GM18499 (cell line): ENCODE results near the gene EFL1.
"Not testable (repeated sequence)": the region's sequence is repeated elsewhere in the genome, so short reads cannot be mapped to it uniquely, and the experiment has no call there.

Experiments
- ATAC-seq: cut with Tn5 transposase; IDR thresholded peaks from one replicate; pipeline ENCODE4 v1.9.1; 2021; ENCODE audit warnings: moderate number of reproducible peaks; ENCODE audit not compliant: insufficient read depth, unreplicated experiment

EFL1 gene

DNA sequence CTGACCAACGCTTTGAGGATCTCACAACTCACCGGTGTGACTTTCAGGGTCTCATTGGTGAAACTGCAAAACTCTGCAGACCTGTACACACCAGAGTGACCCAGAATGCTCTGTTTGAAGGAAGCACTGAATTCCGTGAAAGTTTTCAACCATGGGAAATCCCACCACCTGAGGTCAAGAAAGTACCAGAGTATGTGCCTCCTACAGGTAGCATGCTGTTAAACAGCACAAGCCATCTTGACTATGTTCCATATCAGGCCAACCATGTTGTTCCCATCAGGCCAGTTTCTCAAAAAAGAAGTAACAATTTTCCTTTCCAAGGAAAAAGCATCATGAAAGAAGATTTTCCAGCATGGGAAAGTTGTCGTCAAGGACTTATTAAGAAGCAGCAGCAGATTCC, 19.9 kb upstream of the EFL1 start:
- not testable (repeated sequence) for ATAC-seq

DNA sequence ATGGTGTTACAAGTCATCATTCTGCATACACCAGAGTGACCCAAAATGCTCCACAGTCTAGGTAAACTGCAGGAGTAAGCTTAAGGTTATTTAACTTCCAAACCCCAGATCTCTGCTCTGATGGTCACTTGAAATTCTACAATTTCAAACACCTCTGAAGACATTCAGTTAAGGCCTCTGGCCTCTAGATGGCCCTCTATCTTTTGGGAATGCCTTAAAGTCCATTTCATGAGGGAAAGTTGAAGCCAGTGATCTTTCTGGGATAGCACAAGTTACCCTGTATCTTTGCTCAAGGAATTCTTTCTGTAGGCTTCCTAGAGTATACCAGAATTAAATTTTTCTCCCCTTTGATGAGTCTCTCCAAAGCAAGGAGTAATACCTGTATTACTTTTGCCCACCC, 18.7 kb upstream of the EFL1 start:
- ATAC-seq, result not testable (repeated sequence)

DNA sequence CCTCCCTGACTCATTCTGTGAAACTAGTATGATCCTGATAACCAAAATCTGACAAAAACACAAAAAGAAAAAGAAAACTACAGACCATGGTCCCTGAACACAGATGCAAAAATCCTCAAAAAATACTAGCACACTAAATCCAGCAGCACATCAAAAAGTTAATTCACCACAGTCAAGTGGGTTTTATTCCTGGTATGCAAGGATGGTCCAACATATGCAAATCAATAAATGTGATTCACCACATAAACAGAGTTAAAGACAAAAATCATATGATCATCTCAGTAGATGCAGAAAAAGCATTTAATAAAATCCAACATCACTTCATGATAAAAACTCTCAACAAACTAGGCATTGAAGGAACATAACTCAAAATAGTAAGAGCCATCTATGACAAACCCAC, 12.9 kb upstream of the EFL1 start:
- no peak for ATAC-seq

DNA sequence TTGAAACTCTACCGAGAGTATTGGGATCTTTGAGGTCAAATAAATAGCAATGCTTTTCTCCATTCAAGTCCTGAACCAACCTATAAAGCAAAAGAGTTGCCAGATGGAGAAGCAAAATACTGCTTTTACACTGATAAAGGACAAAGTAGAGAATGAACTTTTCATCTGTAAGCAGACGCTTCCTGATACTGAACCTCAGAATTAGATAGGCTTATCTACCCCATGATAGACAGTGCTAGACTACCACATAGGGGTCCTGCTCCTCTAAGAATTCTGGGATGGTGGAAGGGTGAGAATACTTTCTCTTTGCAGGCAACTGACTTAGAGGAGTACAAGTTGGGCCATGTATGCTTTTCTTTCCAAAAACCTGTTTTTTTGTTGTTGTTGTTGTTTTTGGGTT, 9.6 kb upstream of the EFL1 start:
- no peak for ATAC-seq

DNA sequence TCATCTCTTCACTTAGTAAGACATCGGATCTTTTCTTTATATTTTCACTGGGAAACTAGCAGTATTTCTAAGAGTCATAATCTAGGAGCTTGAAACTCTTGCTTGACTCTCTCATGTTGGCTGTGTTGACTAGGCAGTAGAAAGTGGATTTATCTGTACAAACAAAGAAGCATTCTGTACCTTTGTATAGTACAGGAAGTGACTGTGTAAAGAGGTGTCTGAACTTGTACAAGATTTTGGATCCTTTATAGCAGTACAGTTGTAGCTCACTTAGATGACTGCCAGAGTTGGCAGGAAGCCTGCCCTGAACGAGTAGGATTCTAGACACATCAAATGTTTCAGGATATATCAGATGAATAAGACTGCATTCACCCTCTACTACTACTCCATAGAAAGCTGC, 5.9 kb upstream of the EFL1 start:
- not testable (repeated sequence) for ATAC-seq

DNA sequence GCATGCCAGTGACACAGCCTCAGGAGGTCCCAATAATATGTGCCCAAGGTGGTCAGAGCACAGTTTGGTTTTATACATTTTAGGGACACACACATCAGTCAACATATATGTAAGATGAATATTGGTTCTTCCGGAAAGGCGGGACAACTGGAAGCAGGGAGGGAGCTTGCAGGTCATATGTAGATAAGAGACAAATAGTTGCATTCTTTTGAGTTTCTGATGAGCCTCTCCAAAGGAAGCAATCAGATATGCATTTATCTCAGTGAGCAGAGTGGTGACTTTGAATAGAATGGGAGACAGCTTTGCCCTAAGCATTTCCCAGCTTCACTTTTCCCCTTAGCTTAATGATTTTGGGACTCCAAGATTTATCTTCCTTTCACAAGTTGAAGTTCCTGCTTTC, 4.6 kb upstream of the EFL1 start:
- ATAC-seq, result not testable (repeated sequence)

DNA sequence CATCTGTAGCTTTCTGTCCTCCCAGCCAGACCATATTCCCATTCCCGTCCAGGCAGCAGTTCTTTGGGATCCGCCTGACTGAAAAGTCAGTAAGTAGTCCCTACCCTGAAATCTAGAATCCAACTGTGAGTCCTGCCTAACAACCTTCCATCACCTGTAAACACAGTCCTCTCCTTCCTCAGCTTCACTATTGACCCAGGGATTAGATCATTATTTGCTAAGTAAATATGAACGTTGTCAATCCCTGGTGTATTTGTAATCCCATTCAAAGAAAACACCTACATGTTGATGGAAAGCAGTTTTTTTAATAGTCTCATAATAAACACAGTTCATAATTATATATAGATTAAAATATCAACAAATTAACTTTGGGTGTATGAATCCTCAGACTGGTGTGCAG, 816 bp upstream of the EFL1 start:
- no peak for ATAC-seq

DNA sequence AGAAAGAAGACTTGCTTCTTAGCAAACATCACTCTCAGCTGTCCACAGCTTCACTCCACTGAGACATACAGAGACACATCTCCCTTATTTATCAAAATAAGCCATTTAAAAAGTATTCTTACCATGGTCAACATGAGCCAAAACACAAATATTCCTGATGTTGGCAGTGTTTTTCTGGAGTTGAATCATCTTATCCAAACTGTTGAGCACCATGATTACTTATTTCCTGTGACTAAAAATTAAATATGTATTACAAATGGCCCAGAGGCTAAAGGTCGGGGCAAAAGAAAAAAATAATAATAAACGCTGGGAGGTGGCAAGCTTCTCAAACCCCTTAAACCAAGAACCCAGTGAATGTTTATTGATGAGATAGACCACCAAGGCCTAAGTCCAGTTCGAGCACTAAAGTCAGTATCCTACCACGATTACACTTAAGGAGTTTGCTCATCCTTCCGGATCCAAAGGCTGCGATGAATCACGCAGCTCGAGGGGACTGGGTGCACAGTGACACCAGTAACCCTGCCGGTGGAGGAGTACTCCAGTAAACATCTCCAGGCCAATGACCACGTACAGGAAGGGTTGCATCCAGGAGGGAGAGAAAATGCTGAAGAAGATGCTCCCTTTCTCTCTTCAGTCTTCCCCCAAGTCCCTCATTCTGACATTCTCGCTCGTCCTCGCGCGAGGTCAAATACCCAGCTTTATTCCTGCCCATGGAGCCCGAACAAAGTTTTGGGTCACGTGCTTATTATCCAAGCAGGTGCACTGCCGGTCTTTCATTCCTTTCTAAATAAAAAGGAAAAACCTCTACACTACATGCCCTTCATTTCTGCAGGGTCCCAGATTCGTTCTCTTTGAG, 740 bp downstream of the EFL1 start:
- ATAC-seq, result peak; percentile 17

DNA sequence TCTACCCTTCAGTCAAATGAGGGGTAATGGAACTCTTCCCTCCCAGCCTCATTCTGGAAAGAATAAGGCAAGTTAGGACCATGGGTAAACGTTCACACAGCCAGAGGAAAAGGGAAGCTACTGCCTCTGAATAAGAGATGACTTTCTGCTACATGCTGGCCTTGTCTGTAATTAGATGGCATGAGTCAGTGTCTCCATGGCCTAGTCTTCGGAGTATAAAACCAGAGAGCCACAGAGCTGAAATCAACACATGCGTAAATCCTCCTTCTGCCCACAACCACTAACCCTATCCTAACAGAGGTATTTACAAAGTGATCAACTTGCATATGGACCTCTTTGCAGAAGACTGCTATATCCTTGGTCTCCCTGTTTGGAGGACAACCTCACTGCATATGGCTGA, 14.3 kb downstream of the EFL1 start:
- ATAC-seq, result not testable (repeated sequence)

DNA sequence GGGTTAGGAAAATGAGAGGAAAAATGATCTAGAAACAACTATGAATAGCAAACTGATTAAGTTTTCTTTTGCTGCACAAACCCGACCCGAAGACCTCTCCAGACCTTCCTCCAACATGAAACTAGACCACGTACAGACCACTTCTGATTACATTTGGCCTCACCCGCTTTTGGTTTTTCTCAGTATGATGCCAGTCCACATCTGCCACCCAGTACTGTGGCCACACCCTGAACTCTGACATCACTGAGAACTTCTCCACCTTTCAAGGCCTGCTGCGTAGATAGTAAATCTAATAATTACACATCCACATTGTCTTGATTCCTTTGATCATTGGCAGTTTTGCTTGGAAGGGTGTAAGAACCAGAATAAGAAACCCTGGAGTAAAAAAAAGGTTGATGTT, 16.6 kb downstream of the EFL1 start:
- ATAC-seq, result not testable (repeated sequence)

DNA sequence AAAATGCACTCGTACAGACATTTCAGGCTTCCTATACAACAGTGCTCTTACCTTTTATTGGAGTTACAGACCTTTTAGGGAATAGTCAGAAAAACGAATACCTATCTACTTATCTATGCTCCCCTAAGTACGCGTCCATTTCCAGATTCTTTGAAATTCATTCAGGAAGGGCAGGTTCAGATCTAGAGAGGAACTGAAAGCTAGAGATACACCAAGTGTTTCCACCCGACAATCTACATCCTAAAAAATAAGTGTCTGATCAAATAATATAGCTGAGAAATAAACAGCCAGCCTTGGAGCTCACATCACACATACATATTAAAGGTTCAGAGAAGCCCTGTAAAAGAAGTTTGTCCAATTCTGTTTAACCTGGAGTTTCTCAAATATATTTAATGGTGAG, 18.9 kb downstream of the EFL1 start:
- not testable (repeated sequence) for ATAC-seq

DNA sequence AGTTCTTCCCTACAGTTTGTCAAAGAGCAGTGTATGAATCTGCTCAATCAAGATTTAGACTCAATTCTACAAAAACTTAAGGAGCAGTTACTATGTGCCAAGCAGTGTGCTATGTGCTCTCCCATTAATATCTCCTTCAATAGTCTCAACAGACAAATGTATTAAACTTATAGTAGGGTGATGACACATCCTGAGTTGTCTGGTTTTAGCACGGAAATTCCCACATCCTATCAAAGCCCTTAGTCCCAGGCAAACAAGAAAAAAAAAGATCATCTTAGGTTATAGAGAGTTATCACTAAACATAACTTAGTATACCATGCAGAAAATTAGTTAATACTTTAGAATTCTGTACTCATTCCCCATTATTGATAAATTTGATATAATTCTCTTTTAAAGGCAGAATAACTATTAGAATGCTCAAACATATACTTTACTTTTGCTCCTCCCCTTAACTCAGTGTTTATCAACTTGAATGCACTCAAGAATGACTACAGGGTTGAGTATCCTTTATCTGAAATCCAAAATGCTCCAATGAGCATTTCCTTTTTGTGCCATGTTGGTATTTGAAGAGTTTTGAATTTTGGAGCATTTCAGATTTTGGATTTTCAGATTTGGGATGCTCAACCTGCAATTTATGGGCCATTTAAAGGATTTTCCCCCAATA, 20.6 kb downstream of the EFL1 start:
- not testable (repeated sequence) for ATAC-seq

DNA sequence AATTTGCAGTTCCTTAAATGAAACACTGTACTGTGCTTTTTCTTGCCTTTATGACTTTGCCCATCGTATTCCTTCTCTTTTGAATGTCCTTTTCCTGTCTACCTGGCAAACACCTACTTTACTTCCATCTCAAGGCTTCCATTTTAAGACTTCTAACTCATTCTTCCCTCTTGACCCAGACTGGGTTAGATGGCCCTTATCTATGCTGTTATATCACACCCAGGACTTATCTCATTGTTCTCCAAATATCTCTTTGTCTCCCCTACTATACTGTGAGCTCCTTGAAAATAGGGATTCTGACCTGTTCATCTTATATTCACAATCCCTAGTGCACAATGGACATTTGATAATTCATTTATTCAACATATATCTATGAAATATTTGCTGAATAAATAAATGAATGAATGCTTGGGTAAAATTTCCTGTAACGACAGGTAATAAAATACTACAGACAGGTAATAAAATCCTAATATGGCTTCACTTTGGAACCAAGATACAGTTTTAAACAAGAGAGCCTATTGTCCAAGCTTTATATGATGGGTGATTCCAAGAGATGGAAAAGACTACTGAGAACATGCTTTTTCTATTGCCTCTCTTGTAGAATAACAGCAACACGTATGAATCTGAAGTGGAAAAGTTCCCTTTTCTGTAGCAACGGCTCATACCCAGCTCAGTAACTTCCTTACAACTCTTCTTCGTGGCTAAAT, 22.7 kb downstream of the EFL1 start:
- ATAC-seq, result no peak

DNA sequence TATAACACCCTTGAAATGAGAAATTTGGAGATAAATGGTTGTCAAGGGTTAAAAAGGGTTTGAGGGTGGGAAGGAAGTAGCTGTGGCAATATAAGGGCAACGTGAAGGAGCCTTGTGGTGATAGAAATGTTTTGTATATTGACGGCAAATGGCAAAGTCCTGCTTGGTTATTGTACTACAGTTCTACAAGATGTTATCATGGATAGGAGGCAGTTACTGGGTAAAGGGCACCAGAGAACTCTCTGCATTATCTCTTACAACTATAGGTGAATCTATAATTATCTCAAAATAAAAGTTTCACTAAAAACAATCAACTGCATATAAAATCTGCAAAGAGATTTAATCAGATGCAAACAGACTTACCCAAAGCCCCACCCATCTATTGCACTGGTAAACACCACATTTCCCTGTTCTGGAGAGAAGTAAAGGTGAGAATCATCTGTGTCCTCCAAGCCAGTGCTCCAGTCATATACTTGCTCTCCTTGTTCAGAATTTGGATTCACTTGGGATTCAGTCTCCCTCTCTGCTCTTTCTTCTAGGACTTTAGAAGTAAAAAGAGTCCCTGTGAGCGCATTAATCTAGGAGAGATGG, 24.5 kb downstream of the EFL1 start:
- not testable (repeated sequence) for ATAC-seq

DNA sequence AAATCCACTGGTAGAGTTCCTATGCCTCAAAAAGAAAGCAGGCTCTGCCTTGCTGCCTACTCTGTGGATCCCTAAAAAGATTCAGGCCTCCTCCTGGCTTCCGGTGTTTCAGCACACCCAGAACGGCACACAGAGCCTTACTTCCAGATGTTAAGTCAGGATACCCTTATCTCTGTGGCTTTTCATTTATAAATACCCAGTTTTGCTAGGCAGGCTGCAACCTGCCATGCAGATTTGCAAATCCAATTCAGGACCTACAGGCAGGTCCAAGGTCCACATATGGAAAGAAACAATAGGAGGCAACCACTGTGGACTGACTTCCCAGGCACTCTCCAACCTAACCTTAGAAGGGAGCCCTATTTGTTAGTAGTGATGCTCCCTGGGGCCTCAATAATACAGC, 30.7 kb downstream of the EFL1 start:
- no peak for ATAC-seq

DNA sequence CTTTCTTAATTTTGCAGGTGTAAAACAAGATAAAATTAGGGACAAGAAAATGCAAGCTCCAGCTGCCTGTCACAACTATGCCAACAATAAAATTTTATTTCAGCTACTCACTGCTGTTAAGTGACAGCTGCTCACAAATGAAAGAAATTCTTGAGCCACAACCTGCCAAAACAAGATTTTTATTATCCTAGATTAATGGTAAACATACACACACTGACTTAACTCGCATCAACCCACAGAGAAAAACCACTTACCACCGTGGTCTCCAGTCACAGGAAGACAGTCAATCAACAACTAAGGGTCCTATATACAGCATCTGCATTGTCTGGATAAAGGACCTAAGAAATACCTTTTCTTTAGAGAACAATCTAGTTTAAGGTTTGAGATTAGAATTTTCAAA, 31.3 kb downstream of the EFL1 start:
- ATAC-seq, result no peak

DNA sequence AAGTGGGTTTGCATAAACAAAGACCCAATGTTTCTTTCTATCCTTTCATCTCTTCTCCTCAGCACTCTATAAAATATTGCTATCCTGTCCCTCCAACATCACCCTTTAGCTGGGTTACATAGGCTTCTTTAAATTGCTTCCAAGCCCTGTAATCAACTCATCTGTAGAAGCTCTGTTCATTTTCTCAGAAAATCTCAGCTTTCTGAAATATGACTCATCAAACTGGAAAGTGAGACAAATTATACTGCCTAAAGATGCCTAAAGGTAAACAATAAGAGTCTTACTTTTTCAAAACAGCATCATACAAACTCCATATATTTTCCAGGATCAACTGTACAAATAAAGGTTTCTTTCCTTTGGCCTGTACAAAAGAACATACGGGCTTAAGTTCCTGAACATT, 33.8 kb downstream of the EFL1 start:
- no peak for ATAC-seq

DNA sequence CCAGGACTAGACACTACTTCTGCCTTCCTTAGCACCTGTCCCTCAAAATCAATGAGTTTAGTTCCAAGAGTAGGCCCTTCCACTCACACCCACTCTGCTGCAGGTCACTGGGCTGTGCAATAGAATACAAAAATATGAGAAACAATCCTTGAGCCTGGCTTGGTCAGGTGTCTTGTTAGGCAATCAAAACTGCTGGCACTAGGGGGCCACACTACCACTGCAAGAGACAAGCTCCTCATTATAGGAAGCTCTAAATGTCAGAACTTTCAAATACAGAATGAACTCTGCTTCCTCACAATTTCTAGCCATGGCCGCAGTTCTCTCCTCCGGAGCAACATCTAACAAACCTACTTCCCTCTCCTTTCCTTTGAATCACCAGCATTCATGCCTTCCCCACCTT, 41.0 kb downstream of the EFL1 start:
- not testable (repeated sequence) for ATAC-seq

DNA sequence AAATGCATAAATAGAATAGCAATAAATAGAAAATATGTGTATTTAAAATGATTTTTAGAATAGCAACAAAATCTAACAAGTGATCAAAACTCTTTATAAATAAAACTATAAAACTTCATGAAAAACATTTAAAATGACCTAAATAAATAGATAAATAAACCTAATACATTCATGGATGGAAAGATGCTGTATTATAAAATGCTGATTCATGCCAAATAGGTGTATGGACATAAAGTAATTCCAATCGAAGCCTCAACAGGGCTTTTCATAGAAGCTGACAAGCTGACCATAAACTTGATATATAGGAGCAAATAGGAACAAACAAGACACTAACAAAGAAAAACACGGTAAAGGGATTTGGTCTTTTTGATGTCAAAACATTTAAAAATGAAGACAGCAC, 46.4 kb downstream of the EFL1 start:
- not testable (repeated sequence) for ATAC-seq

DNA sequence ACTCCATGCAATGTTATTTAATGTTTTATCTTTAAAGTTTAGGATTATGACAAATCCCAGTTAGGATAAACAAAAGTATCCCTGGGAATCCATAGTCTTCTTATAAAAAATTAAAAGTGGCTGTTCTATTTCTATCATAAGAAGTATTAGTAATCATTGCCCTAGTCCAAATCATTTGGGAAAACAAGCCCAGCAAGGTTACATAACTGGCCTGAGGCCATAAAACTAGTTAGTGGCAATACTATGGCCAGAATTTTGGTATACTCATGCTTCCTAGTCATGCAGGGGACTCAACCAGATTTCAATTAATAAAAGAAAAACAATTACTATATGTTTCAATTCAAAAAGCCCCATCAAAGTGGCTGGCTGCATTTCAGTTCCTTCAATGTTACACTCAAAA, 50.3 kb downstream of the EFL1 start:
- not testable (repeated sequence) for ATAC-seq
